T1000 (cell line): ENCODE data around the gene ENTPD3.

Source experiments
- DNase-seq: peaks from one replicate; lab custom pipeline; 2025; ENCODE audit warnings: mixed read lengths; lab: John Stamatoyannopoulos, UW

Gene ENTPD3, protein sequence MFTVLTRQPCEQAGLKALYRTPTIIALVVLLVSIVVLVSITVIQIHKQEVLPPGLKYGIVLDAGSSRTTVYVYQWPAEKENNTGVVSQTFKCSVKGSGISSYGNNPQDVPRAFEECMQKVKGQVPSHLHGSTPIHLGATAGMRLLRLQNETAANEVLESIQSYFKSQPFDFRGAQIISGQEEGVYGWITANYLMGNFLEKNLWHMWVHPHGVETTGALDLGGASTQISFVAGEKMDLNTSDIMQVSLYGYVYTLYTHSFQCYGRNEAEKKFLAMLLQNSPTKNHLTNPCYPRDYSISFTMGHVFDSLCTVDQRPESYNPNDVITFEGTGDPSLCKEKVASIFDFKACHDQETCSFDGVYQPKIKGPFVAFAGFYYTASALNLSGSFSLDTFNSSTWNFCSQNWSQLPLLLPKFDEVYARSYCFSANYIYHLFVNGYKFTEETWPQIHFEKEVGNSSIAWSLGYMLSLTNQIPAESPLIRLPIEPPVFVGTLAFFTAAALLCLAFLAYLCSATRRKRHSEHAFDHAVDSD

DNA sequence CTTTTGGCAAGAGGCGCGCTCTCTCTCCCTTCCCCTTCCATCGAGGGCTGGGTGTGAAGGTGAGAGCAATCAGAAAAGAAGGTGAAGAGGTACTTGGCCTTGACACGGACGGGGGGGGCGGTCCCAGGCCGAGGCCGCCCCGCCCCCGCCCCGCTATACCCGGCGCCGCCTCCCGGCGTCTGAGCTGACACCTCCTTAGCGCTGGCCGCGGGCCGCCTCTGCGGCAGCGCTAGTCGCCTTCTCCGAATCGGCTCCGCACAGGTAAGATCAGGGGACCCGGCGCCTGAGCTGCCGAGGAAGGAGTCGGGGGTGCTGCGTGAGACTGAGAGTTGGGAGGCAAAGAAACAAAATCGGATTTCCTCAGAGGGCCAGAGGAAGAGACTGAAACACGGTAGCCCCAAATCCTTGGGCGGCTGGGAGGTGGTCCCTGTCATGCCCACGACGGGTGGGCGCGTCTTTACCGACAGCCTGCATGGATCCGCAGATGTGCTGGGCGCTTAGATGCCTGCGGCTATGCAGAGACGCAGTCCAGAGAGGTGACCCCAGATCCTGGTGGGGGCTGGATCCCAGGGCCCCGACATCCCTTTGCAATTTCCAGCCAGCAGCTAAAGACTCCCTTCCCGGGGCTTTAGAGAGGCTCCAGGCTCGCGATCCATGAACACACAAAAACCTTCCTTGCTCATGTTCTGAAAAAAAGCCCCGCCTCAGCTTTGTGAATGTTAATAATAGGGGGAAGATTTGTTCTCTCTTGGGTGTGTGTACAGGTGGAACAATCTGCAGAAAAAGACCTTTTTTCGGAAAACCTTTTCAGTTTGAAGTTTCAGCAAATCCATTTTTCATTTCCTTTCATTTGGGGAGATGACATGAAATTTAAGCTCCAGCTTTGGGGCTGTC lies at the start of gene ENTPD3:
Gene ENTPD3, plus strand, starts transcription at position 184 of the 894 bp plus-strand sequence. CDS start 874 bp downstream, outside the sequence.
- DNase-seq, result no peak

DNA sequence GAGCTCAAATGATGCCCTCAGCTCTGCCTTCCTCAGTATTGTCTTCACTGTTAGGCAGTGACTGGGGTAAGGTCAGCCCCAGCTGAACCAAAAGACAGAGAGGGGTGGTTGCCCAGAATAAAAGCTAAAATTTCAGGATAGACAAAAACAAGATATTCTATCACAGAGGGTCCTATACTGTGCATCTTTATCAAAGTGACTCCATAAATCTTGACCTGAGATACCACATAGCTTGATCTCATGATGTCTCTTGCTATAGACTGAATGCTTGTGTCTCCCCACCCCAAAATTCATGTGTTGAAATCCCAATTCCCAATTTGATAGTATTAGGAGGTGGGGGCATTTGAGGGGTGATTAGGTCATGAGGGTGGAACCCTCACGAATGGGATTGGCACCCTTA lies 47.1 kb upstream of the ENTPD3 start:
- no peak for DNase-seq

DNA sequence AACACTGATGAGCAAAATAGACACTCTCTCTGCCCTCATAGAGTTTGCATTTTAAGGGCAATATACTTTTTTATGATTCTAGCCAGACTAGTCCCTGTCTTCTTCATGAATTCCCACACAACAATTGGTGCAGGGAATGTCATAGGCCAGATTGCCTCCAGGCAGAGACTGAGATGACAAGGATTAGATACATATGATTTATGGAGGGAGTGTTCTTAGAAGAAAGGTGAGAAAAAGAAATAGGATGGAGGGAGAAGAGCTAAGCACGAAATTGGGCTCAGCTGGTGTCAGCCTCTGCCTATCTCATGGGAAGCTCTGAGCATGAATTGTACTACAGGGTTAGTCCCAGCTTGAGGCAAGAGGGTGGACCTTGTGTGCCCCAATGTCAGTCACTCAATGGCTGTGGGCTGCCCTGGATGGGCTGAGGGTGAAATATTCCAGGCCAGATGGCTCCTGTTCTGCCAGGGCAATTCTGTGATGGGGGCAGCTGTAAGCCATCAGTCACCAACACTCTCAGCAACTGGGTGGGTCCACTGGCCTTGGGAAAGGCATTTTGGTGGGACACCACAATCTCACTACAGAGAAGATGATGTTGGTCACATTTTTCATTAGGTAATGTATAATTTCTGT lies 46.3 kb upstream of the ENTPD3 start:
- DNase-seq, result no peak

DNA sequence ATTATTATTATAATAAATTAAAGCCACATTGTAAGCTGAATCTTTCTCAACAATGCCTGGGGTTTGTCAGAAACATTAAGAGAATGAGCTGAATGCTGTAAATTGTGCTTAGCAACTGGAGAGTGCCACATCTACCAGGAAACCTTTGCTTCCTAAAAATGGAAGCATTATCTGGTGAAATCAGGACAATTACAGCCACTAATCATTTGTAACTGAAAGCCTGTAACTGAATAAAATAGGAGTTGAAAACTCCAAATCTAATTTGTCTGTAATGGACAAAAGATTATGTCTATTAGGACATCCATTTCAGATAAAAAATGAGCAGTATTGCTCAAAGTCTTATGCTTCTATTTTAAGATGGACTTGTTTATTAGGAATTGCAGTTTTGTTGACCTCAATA lies 45.3 kb upstream of the ENTPD3 start:
- DNase-seq, result no peak

DNA sequence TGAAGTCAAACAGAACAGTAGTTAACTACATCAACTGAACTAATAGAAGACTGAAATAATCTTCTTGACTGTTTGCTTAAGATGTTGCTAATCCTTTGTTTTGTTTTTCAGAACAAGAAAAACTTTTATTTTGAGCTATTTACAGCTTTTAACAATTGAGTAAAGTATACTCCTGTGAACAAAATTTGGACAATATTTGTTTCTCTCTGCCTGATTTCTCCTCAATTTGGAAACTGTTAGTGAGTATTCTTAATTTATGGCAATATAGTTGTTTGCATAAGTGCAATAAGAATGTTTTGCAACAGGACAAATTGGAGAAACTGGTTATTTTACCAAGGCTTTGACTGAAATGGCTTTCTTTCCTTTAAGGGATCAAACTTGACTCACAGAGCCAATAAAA lies 36.5 kb upstream of the ENTPD3 start:
- DNase-seq, result no peak

DNA sequence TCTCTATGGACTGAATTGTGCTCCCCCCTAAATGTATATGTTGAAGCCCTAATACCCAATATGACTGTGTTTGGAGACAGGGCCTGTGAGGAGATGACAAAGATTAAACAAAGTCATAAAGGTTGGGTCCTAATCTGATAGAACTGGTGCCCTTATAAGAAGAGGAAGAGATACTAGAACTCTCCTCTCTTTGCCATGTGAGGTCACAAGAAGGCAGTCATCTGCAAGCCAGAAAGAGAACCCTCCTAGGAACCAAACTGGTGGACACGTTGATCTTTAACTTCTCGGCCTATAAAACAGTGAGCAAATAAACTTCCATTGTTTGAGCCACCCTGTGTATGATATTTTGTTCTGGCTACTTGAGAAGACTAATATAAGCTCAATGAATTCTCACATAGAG lies 31.6 kb upstream of the ENTPD3 start:
- no peak for DNase-seq

DNA sequence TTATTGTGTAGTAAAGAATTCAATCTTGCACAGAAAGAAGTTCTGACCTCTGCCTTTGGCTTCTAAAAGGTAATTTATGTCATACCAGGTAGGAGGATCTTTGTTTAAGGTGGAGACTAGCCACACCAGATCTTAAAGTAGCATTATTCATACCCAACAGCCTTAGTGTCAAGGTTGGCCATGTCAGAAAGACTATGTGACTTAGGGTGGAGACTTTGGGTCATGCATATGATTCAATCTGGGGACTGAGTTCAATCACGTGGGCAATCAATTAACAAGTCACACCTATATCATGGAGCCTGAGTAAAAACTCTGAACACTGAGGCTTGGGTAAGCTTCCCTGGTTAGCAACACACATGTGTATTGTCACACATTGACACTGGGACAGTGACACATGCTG lies 28.5 kb upstream of the ENTPD3 start:
- no peak for DNase-seq

DNA sequence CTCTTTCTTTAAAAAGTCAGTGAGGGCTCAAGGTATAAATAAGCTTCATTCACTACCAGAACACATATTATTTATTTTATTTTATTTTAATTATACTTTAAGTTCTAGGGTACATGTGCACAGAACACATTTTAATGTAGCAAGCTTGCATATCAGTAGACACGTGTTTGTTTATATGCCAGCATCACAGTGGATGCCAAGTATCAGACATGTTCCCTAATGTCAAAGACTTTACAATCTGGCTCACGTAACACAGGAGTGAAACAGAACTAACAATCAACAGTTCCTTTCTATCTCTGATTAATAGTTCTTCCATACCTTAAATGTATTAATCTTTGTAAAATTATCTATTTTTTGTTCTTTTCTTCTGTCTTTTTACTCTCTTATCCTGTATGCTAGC lies 23.3 kb upstream of the ENTPD3 start:
- DNase-seq, result no peak

DNA sequence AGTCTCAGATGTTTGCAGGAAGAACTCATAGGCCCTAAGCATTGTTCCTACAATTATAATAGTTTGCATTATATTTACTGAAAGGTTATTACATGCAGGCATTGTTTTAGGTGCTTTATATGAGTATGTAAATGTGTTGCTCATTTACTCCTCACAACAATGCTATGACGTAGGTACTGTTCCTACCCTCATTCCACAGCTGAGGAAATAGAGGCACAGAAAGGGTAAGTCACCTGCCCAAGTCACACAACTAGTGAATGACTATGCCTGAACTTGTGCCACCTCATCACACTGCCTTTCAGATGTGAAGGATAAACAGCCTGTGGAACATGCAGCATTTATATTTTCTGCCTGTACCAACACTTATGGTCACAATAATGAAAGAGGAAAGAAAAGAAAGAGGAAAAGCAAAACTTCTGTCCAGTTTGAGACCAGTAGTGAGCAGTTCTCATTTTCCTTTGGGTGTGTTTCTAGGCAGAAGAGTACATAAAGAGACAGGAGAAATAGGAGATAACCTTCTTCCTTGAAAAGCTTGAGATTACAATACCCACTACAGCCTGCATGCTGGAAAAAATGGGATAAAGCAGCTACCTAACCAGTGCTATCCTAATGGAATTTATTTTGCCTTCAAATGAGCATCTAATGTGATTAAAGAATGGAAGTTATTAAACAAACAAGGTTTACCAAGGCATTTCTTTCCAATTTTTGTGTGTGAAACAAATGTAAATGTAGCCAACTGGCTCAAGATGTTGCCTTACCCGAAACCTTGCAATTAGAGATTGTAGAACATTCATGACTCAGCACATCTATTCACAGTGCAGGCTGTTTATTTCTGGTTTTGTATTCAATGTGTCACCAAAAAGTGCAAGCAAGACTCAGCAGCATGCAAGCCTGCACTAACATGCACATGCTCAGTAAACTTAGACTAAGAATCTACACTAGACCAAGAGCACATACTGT lies 20.5 kb upstream of the ENTPD3 start:
- DNase-seq, result no peak

- no peak for DNase-seq
Measured at GRCh38 chr3:40369716-40370115, 17.3 kb upstream of the ENTPD3 start.

GRCh38 chr3:40377822-40378221 lies 9.2 kb upstream of the ENTPD3 start:
- no peak for DNase-seq

DNA sequence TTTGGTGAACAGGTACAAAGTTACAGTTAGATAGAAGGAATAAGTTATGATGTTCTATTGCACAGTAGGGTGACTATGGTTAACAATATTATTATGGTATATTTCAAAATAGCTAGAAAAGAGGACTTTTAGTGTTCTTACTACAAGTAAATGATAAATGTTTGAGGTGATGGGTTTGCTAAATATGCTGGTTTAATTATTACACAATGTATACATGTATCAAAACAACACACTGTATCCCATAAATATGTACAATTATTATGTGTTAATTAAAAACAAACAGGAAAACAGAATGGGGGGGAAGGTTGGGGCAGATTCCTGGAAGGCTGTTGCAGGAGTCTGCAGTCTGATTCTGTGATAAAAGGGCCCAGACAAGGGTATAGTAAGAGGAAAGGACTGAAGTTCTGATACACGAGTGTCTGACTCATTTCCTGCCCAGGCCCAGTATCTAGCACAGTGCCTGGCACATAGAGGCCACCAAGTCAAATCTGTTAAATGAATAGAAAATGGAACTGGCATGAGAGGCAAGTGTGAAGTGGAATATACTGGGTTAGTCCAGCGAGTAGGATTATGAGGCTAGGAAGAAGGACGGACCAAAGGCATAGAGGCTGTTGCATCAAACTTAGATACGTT lies 7.2 kb upstream of the ENTPD3 start:
- no peak for DNase-seq

DNA sequence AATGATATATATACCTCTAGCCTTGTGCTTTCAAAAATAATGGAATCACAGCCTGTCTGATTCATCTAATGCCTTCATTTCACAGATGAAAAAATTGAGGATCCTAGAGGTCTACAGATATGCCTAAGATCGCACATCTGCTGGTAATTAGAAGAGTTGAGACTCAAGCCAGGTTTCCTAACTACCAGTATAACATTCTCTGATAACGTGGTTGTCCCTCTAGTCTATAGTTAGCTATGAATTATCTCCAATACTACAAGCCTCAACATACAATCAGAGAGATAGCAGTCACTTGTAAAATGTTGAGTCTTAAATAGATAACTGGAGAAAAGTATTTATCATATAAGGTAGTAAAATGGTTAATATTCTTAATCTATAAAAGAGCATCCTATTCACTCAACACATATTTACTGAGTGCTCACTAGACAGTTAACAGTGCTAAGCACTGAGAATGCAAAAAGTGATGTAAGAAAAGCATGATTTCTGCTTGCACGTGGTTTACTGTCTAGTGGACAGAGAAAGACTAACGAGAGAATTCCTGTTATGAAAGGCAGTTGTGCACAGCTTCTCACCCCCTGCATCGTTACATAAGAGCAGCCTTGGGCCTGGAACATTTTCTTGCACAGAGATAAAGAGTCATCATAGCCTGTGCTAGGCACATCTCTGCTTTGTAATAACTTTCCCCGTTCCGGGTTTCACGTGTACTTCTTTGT lies 4.9 kb upstream of the ENTPD3 start:
- DNase-seq, result peak; percentile 81

- peak; percentile 81 for DNase-seq
Measured at GRCh38 chr3:40382617-40382979, 4.4 kb upstream of the ENTPD3 start.

DNA sequence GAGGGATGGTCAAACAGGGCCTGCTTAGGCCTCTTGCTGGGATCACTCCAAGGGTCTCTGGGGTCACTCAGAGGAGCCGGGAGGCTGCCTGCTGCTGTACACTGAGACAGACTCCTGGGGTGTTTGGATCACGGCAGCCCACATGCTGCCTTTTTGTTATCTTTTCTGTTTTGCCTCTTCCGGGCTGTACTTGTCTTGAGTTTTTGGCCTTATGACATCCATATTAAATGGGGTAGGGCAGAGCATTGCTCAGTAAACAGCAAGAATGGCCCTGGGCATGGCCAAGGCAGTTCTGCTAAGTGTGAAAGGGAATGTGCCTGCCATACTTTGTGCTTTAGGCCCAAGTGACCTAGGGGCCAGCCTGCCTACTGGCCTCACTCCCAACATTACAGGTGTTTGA lies 771 bp upstream of the ENTPD3 start:
- DNase-seq, result no peak

DNA sequence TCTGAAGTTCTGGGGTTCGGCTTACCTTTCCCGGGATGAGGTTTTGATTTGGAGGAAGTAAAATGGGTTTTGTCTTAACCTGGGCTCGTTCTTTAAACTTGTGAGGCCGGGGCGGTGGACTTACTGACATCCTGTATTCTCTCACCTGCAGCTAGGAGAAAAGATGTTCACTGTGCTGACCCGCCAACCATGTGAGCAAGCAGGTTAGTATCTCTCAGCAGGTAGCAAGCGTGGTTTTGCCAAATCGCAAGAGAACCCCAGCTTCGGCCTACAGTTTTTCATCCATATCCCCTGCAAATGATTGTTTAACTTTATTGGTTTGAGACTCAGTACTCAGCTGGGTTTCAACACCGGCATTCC lies 891 bp downstream of the ENTPD3 start:
- DNase-seq, result no peak

DNA sequence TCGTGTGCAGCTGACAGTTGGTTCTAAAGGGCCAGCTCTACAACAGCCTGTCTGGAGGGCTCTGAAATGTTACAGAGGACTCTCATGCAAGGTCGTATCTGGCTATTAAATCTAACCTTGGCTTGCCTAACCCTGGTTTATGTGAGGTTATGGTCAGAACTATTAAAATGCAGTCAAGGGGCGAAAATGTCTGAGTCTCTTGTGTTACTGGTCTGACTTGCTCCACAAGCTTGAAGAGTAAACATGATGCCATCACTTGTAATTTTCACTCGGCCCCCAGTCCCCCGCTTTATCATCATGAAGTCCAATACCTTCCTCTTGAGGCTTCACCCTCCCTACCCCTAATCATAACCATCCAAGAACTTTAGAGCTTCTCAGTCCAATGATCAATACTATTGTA lies 9.4 kb downstream of the ENTPD3 start:
- no peak for DNase-seq

GRCh38 chr3:40397129-40397528 lies 10.1 kb downstream of the ENTPD3 start:
- DNase-seq, result no peak

DNA sequence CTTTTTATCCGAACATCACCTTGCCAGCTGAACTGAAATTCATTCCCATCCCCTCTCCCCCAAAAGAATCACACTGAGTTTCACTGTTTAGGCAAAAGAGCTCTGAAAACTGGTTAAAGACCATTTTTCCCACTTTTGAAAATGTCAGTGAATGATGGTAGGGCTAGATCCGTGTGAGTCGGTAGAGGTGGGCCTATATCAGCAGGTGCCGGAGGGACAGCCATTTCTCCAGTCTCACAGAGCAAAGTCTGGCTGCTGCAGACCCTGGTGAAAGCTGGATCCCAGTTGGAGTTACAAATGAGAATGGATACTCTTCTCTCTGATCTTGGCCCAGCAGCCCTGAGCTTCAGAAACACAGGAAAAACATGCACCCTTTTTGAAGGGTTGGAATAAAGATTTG lies 10.9 kb downstream of the ENTPD3 start:
- DNase-seq, result no peak

- no peak for DNase-seq
Measured at GRCh38 chr3:40398346-40398745, 11.4 kb downstream of the ENTPD3 start.
